GM13976 (cell line): ENCODE data around the gene POLA2.
"Not testable (repeated sequence)": the region's sequence is repeated elsewhere in the genome, so short reads cannot be mapped to it uniquely, and the experiment has no call there.

Source experiments
- DNase-seq: peaks from one replicate; pipeline ENCODE4 v3.0.0; 2012; ENCODE audit warnings: low spot score
- CTCF ChIP-seq: IDR thresholded peaks from 2 replicates; pipeline ENCODE4 v1.5.1; 2012; ENCODE audit warnings: borderline replicate concordance, mild to moderate bottlenecking; ENCODE audit not compliant: insufficient read depth; ENCODE audit errors: extremely low read depth, missing control alignments, control extremely low read depth
- in situ Hi-C: fragments of 300-500 bp; cut with MboI; formaldehyde crosslinking; loops from one replicate; pipeline ENCODE4 v1.12.0; 2022; ENCODE audit warnings: low sequenced_read_pairs, mixed read lengths, inconsistent platforms; ENCODE audit not compliant: unreplicated experiment

The POLA2 gene

GRCh38 chr11:65241692-65242091, 20.1 kb upstream of the POLA2 start:
- in situ Hi-C loops: no loop called here
- no peak for DNase-seq
- TF ChIP-seq CTCF: no peak

- in situ Hi-C loops: no loop called here
- no peak for DNase-seq
- TF ChIP-seq CTCF: no peak
Observed at GRCh38 chr11:65242389-65242788, 19.4 kb upstream of the POLA2 start.

- no peak for TF ChIP-seq CTCF
- DNase-seq: no peak
- in situ Hi-C loops: no loop called here
Observed at GRCh38 chr11:65243797-65244196, 18.0 kb upstream of the POLA2 start.

- in situ Hi-C loops, DNase-seq: not testable (repeated sequence)
Observed at GRCh38 chr11:65245046-65245445, 16.7 kb upstream of the POLA2 start.

GRCh38 chr11:65246506-65246905, 15.3 kb upstream of the POLA2 start:
- in situ Hi-C loops: no loop called here
- no peak for TF ChIP-seq CTCF
- no peak for DNase-seq

DNA sequence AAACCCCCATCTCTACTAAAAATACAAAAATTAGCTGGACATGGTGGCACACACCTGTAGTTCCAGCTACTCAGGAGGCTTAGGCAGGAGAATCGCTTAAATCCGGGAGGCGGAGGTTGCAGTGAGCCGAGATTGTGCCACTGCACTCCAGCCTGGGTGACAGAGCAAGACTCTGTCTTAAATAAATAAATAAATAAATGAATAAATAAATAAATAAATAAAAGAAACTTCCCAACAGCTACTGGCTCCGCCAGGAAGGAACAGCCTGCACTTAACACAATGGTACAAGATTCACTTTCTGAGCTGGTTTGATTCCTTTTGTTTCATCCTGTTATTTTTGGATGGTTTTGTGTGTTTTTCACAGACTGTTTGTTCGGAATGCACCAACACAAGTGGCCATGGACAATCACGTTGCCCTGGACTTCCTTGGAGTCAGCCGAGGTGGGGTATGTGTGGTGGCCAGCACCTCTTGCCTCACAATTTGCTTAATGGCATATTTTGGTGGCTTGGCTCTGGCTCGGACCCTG, 13.5 kb upstream of the POLA2 start:
- DNase-seq, in situ Hi-C loops: not testable (repeated sequence)

- no peak for DNase-seq
- no peak for TF ChIP-seq CTCF
- in situ Hi-C loops: no loop called here
Observed at GRCh38 chr11:65251476-65251875, 10.3 kb upstream of the POLA2 start.

DNA sequence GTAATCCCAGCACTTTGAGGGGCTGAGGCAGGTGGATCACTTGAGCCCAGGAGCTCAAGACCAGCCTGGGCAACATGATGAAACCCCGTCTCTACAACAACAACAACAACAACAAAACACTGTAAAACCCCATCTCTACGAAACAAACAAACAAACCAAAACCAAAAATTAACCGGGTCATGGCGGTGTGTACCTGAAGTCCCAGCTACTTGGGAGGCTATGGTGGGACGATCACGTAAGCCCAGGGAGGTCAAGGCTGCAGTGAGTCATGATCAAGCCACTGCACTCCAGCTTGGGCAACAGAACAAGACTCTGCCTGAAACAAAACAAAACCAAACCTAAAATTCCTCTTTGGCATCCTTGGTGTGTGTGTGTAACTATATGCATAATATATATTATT, 7.0 kb upstream of the POLA2 start:
- no peak for TF ChIP-seq CTCF
- DNase-seq: no peak
- in situ Hi-C loops: no loop called here
